ENCODE measurements around the gene VSIG8.

The VSIG8 gene

DNA sequence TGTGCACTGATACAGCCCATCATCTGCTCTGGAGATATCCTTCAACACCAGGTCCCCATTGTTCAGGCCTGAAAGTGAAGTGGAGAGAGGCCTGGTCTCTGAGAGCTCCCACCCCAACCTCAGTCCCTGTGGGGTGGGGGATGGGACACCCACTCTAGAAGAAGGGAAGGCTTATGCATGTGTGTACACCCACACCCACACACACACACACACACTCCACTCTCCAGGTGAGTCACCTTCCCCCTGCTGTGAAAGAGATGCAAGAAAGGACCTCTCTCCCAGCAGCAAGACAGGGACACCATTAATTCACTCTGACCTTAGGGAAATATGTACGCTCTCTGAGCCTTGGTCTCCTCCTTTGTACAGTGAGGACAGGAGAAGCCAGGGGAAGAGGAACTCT, 5.9 kb downstream of the VSIG8 start:
- no peak for DNase-seq (ENCODE audit: low read depth)

DNA sequence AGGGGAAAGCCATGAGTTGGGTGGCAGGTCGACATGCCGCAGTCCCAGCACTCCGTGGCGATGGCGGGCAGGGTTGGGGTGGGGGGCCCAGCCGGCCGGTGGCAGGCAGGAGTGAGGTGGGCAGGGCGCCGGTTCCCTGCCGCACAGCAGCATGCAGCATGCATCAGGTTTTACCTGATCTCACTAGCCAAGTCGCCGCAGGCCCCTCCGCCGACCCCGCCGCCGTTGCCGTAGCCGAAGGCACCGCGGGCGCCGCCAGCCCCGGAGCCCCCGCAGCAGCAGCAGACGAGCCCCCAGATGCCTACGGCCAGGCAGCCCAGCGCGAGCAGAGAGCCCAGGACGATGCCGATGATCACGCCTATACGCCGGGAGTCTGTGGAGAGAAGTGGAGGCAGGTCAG, 6.7 kb downstream of the VSIG8 start:
- DNase-seq (ENCODE audit: low read depth) = no peak

DNA sequence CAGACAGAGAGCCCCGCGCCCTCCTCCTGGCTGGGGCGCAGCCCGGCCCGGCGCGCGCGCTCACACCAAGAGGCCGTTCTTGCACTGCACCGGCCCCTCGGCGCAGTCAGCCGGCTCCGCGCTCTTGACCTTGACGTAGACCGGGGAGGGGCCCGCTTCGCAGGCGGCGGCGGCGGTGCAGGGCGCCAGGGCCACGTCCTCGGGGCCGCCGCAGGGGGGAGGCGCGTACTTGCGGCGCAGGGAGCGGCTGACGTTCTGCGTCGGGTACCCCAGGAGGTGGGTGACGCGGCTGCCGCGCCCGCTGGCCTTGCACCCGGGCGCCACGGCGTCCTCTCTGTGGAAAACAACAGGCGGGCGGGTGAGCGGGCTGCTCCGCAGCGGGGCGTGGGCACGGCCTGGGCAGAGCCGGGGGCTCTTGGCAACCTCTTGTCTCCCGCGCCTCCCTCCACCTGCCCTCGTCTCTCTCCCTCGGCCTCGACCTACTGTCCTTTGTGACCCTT, 7.7 kb downstream of the VSIG8 start:
- peak; percentile 62 for DNase-seq (ENCODE audit: low read depth)

DNA sequence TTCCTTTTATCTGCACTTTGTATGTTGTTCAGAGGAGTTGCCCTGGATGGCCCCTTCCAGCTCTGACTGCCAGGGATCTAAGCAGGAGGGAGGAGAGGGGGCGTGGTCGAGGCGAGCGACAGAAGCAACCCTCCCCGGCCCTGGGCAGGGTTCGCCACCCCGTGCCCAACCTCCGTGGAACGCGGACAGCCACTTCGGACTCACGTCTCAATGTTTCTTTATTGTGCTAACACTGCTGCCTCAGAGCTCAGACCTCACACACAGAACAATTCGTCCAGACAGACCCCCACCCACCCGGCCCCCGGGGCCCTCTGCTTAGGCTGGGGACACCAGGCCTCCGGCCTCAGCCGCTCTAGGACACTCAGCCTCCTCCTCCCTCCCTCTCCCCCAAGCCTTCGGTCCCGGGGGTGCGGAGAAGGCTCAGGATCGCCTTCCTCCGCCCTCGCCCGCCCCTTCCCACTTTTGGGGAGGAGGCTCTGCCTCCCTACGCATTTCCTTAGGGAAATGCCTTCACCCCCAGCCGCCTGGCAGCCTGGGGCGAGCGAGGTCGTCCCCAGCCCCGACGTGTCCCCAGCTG, 8.3 kb downstream of the VSIG8 start:
- no peak for DNase-seq (ENCODE audit: low read depth)

DNA sequence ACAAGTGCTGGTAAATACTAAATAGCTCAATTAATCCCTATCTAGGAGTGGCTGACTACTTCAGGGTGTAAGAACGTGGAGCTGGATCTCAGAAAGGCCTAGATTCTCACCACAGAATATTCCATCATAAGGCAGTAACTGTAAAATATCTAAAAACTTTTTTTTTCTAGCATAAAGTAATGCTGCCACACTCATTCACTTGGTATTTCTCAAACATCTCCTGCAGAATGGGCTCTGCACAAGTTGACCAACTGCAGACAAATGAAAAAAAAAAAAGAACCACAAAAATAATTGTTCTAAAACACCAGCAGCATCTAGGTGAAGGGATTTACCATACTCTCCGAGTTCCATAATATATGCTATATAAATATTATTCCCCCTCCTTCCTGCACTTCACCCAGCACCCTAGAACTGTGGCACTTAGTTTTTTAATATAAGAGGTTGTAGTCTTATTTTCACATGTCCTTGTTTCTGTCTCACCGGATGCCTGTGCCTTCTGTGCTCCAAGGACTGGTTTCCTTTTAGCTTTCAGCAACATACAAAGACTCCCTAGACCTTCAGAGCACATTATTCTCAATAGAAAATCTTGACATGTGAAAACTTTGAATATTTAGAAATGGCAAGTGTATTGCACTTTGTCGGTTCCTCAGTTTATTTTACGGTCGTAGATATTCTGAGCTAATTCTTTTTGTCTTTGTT, 8.9 kb downstream of the VSIG8 start:
- no peak for DNase-seq (ENCODE audit: low read depth)

DNA sequence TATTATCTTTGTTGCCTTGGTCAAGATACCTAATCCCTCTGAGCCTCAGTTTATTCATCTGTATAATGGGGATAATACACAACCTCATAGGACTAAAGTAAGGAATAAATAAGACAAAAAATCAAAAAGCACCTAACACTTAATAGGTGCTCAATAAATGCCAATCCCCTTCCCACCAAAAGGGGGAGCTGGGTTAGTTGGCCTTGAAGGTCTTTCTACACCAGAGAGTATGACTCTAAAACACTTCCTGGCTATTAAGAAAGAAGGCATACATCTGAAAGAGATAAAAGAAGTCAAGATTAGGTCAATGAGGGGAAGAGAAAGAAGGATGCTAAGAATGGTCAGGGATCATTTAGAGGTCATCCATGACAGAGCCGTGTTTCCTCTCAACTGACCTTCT, 11.1 kb downstream of the VSIG8 start:
- no peak for DNase-seq (ENCODE audit: low read depth)

DNA sequence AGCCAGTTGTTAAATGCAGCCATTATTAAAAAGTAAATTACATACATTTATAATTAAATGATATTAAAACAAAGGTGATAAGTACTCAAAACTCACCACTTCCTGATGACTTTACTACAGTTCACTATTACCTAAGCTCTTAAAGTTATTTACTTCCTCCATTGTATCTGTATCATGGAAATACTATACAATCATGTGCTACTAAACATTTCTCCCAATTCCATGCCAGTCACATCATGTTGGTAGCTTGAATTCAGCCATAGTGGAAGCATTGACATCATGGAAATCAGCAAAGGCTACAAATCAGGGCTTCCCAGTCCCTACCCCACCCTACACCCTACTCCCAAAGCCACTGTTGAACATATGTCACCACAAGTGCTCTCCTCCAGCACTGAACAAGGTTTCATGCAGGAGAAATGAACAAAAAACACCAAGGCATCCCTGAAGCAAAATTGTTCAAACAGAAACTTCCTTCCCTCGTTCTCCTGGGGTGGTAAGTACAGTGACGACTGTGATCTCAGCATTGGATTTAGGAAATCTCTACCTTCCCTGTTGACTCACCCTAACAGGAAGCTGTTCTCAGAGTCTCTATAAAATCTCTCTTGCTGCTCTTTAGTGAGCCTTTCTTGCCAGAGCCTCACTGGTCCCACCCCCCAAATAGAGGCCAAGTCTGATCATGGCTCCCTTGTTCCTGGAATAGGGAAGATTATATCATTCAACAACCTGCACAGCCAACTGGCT, 12.7 kb downstream of the VSIG8 start:
- DNase-seq (ENCODE audit: low read depth) = no peak

DNA sequence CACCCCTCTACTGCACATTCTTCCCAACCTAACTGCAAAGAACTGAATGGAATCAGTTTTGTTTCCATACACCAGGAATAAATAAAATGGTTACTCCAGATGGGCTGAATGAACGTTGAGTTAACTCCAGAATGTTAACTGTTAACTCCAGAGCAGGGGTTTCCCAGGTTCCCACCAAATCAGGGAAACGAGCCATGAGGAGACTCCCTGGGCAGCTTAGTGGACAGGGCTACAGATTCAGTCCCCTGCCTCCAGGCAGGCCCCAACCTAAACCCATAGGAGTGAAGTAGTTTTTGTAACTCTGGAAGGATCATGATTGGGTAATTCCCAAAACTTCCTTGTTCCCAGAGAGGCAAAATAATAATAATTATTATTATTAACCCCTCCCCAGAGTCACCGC, 14.1 kb downstream of the VSIG8 start:
- no peak for DNase-seq (ENCODE audit: low read depth)

DNA sequence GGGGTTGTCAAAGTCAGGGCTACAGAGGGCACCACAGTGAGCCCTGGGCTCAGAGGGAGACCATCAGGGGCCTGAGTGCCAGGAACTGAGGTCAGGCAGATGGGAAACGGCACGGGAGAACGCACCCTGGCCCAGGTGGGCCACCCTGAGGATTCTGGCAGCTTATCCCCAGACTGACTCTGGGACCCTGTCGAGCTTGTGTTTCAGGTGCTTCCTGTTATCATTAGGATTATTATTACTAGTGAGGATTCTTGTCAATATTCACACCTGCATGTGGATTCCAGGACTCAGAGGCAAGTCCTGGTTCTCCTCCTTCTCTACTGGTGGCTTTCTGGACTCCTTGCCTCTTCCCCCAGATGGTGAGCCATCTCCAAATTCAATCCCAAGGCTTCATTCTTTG, 15.2 kb downstream of the VSIG8 start:
- no peak for DNase-seq (ENCODE audit: low read depth)

DNA sequence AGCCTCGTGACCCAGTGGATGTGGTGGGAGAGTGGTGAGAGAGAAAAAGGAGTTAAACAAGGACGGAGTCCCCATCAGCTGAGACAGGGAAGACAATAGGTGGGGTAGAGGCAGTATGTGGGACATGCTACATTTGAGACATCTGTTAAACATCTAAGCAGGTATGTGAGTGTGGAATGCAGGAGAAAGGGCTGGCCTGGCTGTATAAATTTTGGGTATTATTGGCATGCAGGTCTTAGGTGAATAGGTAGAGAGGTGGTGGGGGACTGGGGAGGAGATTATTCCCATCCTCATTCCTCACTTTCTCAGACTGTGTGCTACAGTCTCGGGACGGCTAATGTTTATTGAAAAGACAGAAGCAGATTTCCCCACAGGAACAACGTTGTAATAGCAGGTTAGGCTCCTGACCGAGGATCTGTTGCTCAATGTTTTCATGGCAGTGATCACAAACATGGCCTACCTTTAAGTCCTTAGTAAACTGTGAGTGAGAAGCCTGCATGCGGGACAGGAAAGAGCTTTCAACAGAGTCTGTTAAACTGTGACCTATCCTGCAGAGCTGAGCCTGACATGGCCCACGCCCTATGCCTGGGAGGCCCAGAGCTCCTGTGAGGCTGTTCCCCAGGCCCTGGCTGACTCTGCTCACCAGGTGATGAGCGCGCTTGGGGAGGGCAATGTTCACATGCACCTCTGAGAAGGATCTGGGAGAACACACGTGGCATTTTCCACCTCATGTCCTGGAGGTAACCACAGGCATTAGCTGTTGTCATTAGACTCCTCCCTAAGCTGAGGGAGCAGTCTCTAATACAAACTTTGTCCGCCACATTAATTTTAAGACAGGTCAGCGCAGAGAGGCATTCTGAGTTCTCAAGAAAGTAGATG, 16.5 kb downstream of the VSIG8 start:
- no peak for DNase-seq (ENCODE audit: low read depth)

DNA sequence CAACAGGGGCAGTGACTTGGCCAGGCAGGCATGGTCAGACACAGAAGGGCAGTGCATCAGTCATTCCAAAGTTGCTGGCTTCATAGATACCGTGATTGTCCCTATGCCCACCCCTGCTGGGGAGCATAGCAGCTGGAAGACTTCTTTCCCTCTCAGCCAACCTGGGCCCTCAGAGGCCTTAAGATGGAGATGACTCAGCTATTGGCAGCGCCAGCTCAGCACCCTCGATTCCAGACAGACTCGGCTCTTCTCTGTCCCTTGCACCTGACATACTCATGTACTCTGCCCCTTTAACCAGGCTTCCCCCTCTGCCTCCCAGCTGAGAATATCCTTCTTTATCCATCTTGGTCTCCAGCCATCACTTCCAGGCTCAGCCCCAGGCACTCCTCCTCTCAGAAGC, 19.0 kb downstream of the VSIG8 start:
- DNase-seq (ENCODE audit: low read depth) = no peak

DNA sequence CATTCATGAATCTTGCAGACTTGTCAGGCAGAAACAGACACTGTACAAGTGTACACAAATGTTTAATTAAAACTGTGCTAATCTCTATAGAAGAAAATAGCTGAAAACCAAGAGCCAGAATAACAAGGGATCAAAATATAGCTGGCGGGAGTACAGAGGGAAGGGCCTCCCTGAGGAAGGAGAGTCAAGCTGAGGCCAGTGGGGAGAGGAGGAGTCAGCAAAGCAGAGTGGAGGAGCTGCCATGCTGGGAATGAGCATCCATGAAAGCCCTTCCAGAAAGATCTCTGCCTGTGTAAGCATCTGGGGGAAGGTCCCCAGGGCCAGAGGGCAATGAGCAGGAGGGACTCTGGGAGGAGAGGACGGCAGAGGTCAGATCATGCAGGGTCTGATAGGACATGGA, 20.7 kb downstream of the VSIG8 start:
- DNase-seq (ENCODE audit: low read depth) = no peak

DNA sequence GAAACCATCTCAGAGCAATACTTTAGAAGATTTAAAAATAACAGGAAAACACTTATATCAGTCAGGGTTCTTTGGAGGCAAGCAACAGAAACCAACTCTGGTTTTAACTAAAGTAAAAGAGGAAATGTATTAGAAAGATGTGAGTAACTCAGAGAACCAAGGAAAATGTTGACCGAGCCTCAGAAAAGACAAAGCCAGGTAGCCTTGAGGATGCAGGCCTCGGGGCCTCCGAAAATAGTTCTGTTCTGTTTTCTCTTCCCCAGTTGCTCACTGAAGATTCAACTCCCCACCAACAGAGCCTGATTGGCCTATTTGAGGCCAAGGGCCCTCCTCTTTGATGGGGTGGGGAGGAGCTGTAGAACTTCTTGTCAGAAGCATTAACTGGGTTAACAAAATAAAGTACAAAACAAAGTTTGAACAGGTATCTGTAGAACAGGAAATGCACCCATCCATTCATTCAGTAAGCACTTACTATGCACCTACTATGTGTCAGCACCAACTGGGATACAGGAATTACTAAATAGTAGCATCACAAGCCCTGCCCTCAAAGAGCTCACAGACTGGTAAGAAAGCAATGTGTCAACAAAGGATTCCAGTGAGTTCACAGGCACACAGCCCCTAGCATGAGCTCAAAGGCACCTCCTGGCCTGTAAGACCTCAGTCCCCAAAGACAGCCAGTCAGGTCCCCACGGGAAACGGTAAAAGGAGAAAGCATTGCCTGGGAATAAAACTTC, 23.2 kb downstream of the VSIG8 start:
- no peak for DNase-seq (ENCODE audit: low read depth)

DNA sequence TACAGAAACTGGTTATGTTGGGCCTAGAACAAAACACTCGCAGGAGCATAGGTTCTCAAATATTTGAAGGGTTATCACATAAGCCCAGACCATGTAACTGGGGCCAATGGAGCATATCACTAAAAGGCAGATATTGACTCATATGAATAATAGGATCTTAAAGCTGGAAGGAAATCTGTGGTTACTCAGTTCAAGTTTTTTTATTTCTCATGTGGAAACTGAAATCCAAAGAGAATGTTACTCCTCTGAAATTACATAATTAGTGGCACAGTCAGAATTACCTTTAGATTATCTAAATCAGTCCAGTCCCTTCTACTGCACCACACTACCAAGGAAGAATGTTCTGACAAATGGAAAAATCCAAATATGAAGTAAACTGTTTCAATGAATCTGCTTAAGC, 23.7 kb downstream of the VSIG8 start:
- DNase-seq (ENCODE audit: low read depth) = no peak

DNA sequence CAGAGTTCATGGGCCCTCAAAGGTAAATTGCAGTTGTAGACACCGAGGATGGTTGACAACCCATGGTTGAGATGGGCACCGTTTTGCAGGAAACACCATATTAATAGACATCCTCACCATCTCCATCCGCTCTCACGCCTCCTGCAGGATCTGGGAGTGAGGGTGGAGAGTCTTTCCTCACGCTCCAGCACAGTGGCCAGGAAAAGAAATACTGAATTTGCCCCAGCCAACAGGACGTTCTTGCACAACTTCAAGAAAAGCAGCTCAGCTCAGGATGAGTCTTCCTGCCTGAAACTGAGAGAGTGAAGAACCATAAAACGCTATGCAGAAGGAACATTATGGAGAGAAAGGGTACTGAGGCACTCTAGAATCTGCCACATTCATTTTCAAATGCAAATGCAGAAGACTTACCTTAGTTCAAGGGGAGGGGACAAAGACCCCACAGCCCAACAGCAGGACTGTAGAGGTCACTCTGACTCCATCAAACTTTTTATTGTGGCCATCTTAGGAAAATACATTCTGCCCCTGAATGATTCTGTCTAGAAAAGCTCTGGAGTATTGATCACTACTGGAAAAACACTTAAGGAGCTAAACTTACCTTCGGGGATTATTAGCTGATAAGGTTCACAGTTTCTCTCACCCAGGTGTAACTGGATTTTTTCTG, 26.5 kb downstream of the VSIG8 start:
- no peak for DNase-seq (ENCODE audit: low read depth)

DNA sequence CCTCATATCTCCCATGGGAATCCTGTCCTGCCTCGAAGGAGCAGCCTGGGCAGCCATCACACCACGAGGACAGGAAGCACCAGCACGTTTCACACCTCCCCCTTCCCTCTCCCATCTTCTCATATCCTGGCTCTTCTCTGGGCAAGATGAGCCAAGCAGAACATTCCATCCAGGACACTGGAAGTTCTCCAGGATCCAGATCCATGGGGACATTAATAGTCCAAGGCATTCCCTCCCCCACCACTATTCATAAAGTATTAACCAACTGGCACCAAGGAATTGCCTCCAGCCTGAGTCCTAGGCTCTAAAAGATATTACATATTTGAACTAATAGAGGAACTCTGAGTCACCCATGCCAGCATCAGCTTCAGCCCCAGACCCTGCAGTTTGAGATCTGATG, 27.1 kb downstream of the VSIG8 start:
- DNase-seq (ENCODE audit: low read depth) = no peak

DNA sequence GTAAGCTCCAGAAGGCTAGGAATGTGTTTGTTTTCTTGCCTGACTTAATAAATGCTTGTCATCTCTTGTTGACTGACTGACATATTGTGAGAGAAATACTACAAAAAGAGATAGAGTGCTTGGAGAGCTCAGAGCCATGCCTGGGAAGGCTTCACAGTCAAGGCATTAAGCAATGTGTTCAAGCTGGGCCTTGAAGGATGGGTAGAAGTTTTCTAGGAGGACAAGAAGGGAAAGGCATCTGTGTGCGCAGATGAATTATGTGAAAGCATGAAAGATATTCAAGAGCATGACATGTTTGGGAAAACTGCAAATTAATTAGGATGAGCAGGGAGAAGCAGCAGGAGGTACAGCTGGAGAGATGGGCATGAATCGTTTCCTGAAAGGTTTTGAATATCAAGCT, 30.1 kb downstream of the VSIG8 start:
- DNase-seq (ENCODE audit: low read depth) = no peak

DNA sequence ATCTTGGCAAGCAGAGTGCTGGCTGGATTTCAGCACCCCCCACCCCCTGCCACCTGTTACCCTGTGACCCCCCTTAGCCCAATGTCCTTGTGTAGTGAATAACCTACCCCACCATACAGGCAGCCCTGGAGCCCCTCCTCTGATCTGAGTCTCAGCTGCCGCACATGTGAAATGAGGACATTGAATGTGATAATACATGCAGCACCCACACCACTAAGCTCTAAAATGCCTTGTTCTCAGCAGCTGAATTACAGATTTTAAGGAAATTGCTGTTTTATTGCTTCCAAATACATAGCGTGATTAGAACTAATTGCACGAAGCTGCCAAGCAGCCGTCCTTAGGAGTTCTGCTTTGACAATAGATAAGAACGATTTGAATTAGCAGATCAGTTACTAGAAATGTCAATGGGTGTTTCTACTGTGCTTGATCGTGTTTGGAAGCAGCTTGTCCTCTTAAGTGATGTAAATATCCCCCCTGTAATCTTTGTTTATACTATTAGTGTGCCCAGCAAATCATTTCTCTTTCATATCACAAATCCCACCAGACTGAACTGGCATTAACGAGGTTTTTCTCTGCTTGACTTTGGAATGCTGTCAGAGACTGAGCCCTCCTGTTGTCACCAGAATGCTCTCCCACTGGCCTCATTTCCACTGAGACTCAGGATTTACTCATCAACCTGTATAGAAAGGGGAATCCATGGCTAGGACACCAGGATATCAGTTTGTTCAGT, 30.9 kb downstream of the VSIG8 start:
- DNase-seq (ENCODE audit: low read depth) = no peak

DNA sequence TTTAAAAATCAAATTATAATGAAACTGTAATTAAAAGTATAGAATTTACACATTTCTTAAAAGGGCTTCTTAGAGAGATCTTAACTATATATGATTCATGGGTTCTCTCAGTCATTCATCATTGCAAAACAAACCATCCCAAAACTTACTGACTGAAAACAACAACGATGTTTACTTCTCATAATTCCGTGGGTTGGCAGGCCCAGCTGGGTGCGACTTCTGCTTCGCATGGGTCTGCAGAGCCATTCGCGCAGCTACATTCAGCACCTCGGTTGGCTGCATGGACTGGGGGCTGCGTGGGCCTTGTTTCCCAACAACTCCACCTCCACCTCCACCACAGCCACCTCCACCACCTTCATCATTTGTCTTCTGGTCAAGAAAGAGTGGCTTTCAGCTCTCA, 31.7 kb downstream of the VSIG8 start:
- DNase-seq (ENCODE audit: low read depth) = no peak

DNA sequence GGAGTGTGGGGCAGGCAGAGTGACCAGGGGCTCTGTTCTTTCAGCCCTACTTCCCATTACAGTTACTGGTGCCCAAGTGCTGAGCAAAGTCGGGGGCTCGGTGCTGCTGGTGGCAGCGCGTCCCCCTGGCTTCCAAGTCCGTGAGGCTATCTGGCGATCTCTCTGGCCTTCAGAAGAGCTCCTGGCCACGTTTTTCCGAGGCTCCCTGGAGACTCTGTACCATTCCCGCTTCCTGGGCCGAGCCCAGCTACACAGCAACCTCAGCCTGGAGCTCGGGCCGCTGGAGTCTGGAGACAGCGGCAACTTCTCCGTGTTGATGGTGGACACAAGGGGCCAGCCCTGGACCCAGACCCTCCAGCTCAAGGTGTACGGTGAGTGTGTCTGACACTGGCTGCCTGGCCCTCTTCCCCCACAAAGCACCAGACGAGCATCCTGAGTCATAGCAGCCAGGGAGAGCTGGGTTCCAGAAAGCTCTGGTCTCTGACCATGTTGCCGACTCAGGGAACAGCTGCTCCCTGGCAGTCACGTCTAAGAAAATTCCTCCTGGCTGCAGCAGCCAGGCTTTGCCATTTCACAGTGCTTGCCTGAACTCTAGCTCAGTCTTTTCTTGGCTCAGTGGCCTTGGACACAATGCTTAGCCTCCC, 32.5 kb downstream of the VSIG8 start:
- no peak for DNase-seq (ENCODE audit: low read depth)
